GM10248 (cell line): Measurements from ENCODE around the gene JAG1.

ENCODE experiments used
- CTCF ChIA-PET: fragments of 300-600 bp; sonication (Branson Sonifier 250); formaldehyde crosslinking; extraction: SDS; loops from one replicate; lab custom pipeline; 2021; ENCODE audit warnings: antibody characterized with exemption; lab: Yijun Ruan, JAX
- POLR2A ChIA-PET: fragments of 350-650 bp; sonication (Branson Sonifier 250); formaldehyde crosslinking; extraction: SDS; loops from one replicate; lab custom pipeline; 2020; ENCODE audit warnings: antibody characterized with exemption; lab: Yijun Ruan, JAX
- DNase-seq: peaks from one replicate; pipeline ENCODE4 v3.0.0; 2012; ENCODE audit errors: extremely low spot score
- TF ChIP-seq, protein P1 (sequence below): IDR thresholded peaks from 2 replicates; pipeline ENCODE4 v1.5.1; 2012; ENCODE audit warnings: mild to moderate bottlenecking, low read depth; ENCODE audit errors: extremely low read depth, missing control alignments, control extremely low read depth

Gene JAG1

DNA sequence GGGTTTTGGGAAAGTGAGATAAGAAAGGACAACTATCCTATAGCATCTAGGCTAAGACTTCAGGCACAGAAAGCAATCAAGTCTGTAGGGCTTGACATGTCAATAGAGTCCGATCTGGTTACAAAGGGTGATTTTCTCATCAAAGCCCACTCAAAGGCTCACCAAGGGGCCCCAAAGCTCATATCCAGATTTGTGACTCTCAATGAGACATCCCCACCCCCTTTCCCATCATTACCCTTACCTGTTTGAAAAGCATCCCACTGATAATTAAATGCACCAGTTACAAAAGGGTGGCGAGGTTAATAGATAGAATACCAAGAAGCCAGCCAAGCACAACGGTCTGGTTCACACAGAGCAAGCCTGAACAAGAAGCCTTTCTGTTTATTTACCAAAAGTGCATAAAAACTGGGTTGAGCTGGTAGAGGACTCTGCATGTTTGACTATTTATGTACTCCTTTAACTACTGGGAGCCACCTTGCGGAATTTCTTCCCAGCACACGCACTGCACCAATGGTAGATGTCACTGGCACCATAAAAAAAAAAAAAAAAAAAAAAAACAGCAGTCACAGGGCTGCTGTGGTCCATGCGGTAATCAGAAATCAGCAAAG is 6.1 kb downstream of the JAG1 start:
- CTCF ChIA-PET, result interaction anchor here (1.2 to 9.0 kb wide), 2 partner anchors 8 to 18 kb away, joined by 3 to 73 read pairs; no protein-coding TSS in a partner anchor
- no peak for DNase-seq
- POLR2A ChIA-PET, result interaction anchor here (0.5 kb wide), 1 partner anchor 10 kb away, joined by 3 read pairs; no protein-coding TSS in a partner anchor
- TF ChIP-seq, protein P1, sequence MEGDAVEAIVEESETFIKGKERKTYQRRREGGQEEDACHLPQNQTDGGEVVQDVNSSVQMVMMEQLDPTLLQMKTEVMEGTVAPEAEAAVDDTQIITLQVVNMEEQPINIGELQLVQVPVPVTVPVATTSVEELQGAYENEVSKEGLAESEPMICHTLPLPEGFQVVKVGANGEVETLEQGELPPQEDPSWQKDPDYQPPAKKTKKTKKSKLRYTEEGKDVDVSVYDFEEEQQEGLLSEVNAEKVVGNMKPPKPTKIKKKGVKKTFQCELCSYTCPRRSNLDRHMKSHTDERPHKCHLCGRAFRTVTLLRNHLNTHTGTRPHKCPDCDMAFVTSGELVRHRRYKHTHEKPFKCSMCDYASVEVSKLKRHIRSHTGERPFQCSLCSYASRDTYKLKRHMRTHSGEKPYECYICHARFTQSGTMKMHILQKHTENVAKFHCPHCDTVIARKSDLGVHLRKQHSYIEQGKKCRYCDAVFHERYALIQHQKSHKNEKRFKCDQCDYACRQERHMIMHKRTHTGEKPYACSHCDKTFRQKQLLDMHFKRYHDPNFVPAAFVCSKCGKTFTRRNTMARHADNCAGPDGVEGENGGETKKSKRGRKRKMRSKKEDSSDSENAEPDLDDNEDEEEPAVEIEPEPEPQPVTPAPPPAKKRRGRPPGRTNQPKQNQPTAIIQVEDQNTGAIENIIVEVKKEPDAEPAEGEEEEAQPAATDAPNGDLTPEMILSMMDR, result no peak

DNA sequence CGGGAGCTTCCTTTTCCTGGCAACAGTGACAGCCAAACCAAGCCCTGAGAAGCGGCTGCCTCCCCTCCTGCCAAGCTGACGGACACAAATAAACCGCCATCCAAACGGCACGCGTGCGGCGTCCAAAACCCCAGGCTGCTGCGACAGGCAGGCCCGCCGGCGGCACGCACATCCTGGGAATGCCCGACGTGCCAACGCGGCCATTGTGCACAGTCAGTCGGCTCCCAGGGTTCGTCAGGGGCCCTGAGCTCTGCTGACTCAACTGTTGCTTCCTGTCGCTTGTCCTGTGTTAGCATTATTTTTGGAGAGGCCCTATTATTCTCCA is 6.8 kb downstream of the JAG1 start:
- ChIA-PET POLR2A (no interaction called here), CTCF (interaction anchor here (9.0 kb wide), 1 partner anchor 8 kb away, joined by 73 read pairs; no protein-coding TSS in a partner anchor)
- no peak for DNase-seq
- TF ChIP-seq, protein P1, result no peak

DNA sequence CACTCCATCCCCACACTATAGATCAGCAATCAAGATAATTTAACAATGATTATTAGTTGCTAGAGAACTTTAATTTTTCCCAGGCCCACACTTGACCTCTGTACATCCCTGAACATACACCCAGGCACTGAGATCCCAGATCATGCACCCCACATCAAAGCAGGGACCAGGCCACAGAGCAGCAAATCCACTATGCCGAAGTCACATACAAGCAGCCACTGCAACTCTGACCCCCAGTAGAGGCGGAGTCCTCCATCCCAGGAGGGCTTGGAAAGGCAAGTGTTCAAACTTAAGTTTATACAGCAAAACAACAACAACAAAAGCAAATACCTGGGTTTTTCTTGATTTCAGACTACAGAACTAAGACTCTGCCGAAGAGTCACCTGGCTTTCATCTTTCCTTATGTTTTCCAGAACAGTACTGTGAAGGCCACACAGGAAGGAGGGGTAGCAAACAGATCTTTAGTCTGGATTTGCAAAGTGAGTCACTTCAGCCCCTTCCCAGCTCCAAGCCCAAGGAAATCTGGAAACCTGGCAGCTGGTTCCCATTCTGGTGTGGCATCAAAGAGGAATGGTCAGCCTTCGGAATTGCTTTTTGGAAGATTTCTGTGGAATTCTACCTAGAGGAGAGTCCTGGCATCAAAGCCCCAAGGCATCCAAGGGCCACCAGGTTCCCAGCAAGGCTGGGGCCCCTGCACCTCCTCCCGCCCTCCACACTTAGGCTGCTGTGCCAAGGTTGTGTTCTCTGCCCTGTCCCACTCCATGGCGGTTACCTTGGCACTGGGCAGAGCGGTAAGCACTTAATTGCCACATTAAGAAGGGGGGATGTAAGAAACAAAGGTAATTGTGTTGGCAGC is 7.3 kb downstream of the JAG1 start:
- ChIA-PET POLR2A (interaction anchor here (0.5 kb wide), 1 partner anchor 601 kb away, joined by 4 read pairs; no protein-coding TSS in a partner anchor), CTCF (no interaction called here)
- TF ChIP-seq, protein P1, result no peak
- DNase-seq, result no peak

DNA sequence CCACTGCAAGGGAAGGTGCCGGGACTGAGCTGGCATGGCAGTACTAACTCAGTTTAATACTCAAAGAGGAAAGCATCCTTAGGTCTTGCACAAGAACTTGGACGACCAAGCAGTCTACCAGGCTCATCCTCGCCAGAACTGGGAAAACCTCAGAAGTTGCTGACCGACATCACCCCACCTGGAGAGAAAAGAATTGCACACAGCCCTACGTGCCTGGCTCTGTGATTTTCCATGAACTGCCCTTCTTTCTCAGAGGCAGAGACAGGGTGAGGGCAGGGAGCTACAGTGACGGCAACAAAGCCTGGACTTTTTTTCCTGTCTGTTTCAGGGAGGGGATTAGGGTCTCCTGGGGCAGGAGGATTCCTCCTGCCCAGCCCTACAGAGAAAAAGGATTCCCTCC is 8.0 kb downstream of the JAG1 start:
- DNase-seq, result no peak
- CTCF ChIA-PET, result no interaction called here
- POLR2A ChIA-PET, result no interaction called here
- TF ChIP-seq, protein P1, result no peak

DNA sequence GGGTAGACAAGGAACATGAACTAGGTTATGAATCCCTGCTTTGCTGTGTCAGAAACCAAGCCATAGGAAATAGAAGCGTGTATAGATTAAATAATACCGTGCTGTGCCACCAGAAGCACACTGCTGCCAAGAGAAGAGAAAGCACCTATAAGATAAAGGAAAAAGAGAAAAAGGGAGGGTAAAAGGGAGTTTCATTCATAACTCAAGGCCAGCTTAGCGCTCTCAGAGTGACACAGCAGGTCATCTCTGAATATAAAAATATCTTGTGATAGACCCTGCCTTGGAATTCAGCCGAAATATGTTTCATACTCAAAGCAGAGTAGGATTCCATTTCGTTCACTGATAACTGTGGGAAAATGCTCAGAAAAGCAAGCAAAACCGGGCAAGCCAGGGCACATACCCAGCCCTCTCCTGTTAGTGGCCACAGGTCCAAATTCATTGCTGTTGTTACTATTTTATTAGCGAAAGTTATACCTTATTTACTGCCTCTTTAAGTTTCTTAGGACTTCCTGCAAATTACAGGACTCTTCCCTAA is 8.7 kb downstream of the JAG1 start:
- POLR2A ChIA-PET, result no interaction called here
- TF ChIP-seq, protein P1, result no peak
- DNase-seq, result no peak
- CTCF ChIA-PET, result interaction anchor here (10.7 kb wide), 1 partner anchor 7 kb away, joined by 73 read pairs; the partner anchor contains the start of gene JAG1

DNA sequence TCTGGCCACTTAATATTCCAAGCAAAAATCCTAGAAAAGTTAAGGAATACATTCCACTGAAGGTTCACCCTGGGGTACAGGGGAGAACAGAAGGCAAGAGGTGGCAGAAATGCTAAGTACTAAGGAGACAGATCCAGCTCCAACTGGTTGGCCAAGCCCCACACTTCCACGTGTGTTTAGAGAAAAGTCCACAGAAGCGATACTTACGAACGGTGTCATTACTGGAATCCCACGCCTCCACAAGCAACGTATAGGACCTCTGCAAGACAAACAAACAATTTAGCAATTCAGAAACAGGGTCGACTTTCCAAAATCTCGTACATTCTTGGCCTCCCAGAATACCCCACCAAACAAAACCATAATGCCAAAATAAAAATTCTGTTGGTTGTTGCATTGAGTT is 10.0 kb downstream of the JAG1 start:
- ChIA-PET CTCF (interaction anchor here (1.8 to 10.7 kb wide), 3 partner anchors 8 to 188 kb away, joined by 4 to 73 read pairs (median 4); partner anchors contain the start of gene JAG1), POLR2A (no interaction called here)
- DNase-seq, result no peak
- TF ChIP-seq, protein P1, result no peak
